Stimulated activated CD4-positive, alpha-beta T cell treated with anti-CD3 and anti-CD28 coated beads, Interleukin-4, amount 100 ng/mL, for 24 hours (primary cell): ENCODE results near the gene PRXL2A.
"Not testable (repeated sequence)": the region's sequence is repeated elsewhere in the genome, so short reads cannot be mapped to it uniquely, and the experiment has no call there.

Experiments used
- DNase-seq: peaks from one replicate; pipeline ENCODE4 v3.0.0-alpha.2; 2020

Gene PRXL2A

DNA sequence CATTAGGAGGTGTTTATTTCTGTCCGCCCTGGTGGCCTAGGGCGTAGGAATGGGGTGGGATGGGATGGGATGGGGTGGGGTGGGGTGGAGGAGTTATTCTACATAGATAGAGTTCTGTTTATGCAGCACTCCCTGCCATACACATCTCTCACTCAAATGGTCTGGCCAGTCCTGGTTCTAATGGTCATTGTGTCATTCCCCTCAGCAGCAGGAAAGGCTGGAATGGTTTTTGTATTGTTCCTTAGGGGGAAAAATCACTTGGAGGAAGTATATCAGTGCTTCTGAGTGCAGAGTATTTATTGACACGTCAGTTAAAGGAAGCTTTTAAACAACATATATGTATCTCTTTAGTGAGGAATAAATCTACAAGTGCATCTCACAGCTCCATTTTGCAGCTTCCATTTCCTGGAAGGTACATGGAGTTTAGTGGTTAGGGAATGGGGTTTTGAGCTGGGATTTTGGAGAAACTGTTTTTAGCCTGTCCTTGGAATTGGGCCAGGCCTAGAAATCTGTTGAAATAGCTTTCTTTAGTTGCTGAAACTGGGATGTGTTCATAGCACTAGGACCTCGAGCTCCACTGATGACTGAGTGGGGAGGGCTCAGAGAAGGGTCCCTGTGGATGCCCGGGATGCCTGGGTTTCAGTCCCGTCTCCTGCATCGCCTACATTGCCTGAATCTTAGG, 54.1 kb downstream of the PRXL2A start:
- no peak for DNase-seq

DNA sequence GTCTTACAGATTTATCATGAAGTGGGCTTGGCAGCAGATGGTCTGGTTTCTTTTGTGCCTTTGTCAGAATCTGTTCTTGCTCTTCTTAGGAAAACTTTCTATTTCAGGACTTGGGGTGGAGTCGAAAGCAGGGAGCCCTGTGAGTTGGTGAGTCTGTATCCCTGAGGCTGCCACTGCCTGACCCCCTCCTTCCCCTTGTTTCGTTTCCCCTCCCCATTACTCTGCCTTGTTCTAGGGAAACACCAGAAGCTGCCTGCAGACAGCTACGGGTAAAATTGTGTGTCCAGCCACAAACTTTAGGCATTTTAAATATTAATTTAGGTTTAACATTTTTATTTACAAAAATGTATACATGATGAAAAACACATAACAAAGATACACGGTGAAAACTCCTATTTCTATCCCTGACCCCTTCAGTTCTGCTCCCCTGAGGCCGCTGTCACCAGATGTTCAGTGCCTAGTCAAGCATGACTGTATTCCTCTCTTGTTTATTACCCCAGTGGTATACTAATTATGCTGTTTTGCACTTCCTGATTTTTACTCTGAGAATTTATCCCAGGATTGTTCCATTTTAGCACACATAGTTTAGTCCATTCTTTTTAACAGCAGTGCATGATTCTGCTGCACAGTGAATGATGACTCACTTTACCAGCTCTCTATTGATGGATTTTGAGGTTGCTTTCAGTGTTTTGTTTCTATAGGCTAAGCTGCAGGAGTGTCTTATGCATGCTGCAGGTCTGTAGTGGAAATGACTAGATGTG, 54.8 kb downstream of the PRXL2A start:
- no peak for DNase-seq

DNA sequence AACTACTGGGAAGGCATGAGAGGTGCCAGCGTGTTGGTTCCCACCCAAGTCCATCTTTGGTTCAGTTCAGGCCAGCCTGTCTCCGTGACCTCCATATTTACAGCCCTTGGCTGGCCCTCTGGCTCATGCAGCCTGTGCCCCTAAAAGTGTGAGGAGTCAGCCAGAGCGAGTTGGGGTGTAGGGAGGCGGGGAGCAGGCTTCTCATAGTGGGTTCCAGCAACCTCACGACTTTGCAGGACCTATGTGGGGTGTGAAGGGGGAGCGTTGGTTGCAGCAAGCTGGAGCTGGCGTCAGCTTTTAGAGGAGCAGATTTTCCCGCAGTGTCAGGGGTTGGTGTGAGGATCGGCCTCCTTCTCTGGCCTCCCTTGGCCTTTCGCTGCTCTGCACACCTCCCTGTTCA, 55.5 kb downstream of the PRXL2A start:
- DNase-seq: no peak

DNA sequence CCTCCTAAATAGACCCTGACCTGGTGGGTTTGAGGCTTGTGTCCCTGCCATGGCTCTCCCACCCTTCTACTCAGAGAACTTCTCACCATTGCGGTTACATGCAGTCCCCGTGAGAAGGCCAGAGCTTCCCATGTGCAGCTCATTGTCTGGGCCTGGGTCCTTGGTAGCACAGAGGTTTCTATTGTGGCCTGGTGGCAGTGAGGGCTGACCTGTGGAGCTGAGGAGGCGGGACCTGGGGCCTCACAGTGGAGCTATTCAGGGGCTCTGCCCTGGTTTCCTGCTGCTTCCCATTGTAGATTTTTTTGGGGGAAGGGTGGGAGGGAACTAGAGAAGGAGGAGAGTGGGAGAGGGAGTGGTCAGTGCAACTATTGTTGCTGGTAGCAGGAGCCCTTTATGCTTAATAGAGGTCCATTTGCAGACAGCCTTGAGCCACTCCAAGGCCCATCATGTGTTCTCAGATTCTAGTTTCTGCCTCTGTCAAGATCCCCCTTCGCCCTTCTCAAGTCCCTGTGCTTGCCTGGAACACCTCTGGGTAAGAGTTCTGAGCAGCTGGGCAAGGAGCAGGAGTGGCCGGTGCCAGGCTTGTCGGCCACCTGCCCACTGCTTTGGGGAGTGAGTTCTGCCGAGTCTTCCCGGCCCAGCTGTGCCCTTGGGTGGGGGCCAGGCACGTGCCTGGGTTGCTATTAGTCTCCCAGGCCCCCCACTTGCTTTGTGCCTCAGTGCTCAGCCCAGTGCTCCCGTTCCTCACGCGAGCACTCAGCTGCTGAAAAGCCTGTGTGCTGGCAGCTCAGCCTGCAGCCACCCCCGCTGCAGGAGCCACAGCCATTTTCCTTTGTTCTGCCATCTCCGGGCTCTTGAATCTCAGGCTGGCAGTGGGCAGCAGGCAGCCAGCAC, 56.5 kb downstream of the PRXL2A start:
- no peak for DNase-seq

DNA sequence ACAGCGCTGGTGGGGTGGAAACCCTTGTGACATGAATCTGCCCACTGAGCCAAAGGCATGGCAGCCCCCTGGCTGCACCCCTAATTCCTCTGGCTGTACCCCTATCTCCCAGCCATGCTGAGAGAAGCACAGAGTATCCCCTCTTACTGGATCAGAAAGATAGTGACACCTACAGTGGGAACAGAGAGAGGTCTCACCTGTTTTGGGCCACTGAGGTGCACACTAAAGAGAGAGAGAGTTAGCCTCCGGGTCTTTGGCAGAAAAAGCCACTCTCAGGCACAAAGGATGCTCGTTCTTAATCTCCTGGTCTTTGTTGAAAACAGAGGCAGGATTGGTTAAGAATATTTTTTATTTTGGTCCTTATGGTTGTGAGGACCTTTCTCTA, 57.1 kb downstream of the PRXL2A start:
- no peak for DNase-seq

DNA sequence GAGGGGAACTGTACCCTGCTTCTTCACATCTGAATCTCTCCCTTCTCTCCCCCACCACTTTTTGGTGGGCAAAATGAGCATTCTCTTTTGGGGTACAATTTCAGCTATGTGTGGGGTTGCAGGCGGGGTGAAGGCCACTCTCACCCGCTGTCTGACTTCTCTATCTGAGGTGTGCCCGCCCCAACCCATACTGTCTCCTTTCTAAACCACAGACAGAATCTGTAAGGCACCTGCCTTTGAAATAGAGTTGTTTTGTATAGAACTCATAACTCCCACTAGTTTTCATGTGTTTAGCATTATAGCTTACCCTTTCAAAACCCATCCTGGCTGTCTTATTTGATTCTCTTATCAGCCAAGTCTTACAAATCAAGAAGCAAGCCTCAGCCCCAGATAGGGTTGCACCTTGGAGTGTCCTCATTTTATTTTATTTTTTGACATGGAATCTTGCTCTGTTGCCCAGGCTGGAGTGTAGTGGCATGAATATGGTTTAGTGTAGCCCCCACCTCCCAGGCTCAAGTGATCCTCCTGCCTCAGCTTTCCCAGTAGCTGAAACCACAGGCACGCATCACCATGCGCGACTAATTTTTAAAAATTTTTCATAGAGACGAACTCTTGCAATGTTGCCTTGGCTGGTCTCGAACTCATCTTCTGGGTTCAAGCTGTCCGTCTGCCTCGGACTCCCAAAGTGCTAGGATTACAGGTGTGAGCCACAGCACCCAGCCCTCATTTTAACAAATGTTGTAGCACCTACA, 57.7 kb downstream of the PRXL2A start:
- peak; percentile 59 for DNase-seq

DNA sequence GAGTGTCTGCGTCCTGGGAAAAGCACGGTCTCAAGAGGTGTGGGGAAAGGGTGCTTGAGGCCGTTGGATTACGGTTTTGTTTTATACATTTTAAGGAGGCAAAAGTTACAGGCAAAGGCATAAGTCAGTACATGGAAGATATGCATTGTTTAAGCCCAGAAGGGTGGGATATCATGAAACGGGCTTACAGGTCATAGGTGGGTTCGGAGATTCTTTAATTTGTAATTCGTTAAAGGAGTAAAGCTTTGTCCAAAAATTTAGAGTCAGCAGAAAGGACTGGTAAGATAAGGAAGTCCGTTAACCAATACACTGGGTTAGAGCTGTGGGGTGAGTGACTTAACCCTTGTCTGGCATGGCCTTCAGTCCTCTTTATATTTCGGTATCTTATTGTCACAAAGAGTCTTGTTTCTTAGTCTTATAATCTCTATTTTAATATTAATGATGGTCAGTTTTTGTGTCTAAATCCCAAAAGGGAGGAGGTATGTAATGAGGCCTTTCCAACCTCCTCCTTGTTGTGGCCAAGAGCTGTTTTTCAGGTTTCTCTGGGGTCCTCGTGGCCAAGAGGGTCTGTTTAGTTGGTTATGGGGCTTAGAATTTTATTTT, 58.5 kb downstream of the PRXL2A start:
- no peak for DNase-seq

DNA sequence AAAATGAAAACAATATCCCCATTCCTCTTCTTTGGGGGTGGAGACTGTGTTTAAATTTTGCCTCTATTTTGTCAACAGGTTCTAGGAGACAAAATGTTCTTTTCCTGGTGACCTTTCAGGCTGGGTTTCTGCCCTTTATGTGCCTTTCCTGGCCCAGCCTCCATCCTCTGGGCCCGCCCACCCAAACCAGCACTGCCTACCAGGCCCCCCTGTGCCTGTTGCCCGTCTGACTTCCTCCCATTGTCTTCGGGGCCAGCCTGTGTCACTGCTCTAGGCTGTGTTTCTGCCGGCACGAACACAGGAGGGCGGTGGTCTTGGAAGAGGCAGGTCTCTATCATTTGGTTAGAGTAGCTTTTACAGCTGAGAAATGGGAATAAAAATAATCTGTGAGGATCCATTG, 59.7 kb downstream of the PRXL2A start:
- DNase-seq: peak; percentile 71

DNA sequence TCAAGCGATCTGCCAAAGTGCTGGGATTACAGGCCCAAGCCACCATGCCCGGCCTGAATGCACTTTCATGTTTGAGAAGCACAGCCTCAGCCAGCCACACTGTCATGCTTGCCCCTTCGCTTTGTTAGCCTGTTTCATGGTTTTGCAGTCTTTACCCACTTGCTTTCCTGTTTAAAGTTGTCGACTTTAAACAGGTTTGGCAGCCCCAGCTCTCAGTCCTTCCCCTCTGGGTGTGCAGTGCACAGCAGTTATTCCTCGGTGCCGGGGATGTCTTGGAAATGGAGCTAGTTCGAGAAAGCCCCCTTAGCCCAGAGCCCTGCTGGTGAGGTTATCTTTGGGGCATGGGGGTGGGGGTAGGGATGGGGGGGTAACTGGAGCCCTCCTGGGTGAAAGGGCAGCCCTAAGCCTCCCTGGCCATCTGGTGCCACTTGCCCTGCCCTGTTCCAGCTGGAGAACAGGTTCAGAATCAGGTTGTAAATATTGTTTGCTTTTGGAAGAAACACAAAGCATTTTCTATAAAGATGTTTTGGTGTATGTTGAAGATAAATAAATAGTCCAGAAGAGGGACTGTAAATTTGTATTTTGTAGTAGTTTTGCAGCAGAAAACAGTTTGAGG, 60.6 kb downstream of the PRXL2A start:
- DNase-seq: no peak

DNA sequence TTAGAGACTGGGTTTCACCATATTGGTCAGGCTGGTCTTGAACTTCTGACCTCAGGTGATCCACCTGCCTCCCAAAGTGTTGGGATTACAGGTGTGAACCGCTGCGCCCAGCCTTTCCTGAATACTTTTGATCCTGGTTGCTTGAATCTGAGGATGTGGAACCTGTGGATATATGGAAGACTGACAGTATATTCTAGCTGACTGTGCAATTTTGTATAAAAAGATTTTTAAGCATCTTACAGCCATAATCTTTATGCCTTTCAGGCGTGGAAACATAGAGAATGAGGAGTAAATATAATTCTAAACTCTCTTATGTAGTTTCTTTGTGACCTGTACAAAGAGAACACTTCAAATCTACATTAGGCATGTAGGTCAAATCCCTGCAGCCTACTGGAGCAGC, 61.9 kb downstream of the PRXL2A start:
- no peak for DNase-seq

DNA sequence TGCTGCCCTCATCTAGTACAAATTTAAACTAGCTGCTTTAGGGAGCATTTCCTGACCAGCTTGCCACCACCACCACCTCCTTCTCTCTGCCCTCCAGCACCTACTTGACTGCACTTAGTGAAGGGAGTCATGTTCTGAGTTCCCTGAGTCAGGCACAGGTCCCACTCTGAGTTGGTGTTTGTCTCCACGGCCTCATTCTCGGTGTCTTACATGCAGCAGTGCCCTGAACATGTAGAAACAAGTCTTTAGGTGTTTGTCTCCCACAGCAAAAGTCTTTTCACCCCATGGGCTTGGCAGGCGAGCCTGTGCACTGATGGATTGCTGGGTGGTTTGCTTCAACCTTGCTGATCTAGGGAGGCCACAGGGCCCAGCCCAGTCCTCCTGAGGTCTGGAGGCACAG, 62.6 kb downstream of the PRXL2A start:
- peak; percentile 63 for DNase-seq

DNA sequence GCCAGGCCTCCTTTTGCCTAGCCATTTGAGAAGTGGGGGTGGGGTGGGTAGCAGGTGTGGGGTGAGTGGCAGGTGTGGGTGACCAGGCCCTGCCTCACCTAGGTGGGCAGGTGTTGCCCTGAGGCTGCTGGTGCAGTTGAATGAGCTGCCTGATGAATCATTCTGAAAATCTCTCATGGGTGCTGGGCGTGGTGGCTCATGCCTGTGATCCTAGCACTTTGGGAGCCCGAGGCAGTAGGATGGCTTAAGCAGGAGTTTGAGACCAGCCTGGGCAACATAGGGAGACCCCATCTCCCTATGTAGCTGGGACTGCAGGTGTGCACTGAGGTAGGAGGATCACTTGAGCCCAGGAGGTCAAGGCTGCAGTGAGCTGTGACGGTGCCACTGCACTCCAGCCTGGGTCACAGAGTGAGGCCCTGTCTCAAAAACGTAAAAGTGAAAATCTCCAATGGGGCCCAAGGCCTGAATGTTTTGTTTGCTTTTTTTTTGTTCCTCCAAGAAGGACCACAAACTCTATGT, 63.4 kb downstream of the PRXL2A start:
- DNase-seq: peak; percentile 71

DNA sequence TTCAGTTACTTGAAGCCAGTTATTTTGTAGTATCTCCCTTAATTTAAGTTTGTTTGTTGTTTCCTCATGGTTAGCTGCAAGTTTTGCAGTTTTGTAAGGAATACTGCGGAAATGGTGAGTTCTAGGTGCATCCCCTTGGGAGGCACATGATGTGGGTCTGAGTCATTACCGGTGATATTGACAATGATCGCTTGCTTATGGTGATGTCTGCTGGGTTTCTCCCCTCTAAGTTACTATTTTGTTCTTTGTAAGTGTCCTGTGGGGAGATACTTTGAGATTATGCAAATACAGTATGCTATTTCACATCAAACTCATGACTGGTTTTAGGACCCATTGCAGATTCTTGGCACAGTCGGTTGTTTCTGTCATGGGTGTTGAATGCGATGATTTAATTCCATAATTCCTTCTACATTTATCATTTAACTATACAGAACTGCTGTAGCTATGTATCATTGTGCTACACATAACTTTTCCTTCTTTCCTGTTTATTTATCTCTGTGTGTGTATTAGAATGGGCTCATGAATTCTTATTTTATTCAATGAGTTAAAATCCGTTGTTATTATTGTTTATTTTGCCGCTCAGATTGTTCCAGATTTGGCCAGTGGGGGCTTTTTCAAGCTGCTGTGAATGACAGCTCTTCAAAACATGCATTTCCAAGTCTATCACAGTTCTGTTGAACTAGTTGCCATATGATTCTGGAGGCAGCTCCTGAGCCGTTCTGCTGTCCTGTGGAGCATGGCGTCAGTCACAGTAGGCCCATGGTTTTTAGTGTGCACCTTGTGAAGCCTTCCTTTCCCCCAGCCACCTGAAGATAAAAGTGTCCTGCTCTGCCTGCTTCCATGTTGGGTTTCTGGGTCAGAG, 64.1 kb downstream of the PRXL2A start:
- peak; percentile 68 for DNase-seq

DNA sequence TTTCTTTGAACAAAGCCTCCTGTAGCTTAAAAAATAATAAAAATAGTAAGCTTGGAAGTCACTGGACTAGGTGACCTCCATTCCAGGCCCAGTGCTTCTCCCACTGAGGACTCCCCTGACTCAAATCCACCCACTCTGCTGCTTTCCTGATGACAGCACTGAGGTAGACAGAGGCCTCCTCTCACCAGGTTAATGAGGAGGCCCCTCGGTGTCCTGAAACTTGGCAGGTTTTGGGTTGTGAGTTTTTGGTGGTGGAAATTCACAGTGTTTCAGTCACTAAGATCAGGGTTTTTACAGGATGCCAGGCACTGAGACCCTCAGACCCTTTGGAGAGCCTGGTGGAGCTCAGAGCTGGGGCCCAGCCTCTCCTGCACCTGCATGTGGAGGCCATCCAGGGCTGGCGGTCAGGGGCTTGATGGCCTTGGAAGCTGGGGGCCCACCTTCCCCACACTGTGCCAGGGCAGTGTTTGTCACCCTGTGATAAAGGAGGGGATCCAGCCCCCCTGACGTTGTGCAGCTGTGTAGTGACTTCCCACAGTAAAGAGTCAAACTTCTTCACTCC, 64.8 kb downstream of the PRXL2A start:
- no peak for DNase-seq

DNA sequence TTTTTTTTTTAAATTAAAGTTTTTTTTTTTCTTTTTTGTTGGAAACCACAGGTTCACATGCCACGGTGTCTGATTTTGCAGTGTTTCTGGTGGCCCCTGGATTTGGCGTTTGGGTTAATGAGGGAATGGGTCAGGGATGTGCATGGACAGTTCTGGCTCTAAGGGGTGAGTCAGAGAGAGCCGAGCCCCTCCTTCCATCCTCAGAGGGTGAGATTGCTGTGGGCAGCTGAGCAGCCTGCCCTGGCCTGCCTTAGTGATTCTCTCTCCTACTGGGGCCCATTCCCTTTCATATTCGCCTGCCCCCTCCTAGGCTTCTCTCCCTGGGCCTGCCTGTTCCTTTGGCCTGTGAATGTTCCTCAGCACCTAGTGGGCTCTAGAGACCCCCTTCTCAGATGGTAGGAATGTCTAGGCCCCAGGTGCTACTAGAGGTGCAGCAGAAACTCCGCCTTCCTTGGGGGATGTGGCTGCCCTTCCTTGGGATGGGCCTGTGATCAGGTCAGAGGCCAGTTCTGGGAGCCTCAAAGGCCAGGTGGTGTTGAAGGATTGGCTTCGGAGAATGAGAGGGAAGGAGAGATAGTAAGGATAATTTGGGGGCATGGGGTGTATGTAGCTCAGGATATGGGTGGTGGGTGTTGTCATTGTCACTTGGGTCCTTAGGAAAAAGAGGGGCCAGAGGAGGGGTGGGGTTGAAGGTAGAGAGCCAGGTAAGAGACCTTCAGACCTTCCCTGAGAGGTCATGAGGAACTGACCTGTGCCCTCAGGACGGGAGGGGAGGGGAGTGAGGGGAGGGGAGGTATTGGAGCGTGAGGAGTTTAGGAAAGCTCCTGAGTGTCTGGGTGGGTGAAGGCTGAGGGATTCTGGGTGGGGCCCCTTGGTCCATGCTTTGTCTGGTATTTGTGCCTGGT, 65.6 kb downstream of the PRXL2A start:
- DNase-seq: no peak

DNA sequence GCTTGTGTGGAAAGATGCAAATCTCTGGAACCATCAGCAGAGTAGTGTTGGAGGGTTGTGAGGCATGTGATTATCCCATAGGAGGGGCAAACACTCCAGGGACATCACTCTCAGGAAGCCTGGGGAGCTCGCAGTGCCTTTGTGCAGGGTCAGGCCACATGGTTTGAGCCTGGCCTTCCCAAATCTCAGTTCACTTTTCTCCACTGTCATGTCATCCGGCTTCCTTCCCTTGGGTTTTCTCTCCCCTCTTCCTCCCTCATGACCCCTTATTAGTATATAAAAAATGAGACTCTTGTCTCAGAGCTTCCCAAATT, 66.2 kb downstream of the PRXL2A start:
- DNase-seq: no peak

DNA sequence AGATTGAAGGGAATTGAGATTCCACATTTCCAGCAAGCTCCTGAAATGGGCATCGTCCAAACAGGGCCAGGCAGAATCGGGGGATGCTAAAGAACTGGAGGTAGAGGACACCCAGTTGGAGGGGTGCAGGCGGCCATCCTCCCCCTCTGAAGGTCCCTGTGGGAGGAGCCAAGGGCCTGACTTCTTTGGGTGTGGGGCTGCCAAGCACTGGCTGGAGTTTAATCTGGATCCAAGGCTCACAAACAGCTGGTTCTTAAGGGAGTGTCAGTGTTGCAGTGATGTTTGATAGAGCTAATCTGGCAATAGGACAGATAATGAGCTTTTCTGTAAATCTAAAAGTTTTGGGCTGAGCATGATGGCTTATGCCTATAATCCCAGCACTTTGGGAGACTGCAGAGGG, 66.6 kb downstream of the PRXL2A start:
- no peak for DNase-seq

DNA sequence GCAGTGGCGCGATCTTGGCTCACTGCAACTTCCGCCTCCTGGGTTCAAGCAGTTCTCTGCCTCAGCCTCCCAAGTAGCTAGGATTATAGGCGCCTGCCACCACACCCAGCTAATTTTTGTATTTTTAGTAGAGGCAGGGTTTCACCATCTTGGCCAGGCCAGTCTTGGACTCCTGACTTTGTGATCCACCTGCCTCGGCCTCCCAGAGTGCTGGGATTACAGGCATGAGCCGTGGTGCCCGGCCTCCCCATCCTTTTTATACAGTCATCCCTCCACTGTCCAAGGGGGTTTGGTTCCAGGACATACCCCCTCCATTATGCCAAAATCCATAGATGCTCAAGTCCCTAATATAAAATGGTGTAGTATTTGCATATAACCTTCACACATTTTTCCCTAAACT, 67.3 kb downstream of the PRXL2A start:
- not testable (repeated sequence) for DNase-seq

DNA sequence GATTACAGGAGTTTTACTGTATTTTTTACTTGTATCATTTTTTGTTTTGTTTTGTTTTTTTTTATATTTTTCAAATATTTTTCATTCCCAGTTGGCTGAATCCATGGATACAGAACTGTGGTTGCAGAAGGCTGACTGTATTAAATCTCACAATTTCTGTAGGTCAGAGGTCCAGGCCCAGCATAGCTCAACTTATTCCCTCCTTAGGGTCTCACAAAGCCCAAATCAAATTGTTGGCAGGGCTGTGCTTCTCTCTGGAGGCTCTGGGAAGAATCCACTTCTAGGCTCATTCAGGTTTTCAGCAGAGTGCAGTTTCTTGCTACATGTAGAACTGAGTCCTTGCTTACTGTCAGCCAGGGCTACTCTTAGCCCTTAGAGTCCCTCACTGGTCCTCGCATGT, 68.3 kb downstream of the PRXL2A start:
- no peak for DNase-seq

DNA sequence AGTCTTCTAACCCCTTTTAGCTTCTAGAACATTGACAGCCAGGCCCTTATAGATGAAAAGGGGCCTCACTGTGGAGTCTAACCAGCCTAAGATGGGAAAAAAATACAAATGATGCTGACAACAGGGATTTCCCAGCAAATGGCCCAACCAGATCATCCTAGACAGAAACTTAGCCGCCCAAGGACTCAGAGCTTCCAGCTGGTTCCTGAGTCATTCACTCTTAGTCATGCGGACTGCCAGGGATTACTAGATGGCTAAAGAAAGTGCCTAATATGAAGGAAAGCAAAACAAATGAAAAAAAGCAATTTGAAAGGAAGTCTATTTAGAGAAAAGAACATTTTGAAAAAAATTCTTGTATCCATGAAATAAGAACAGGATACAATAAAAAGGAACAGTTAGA, 69.5 kb downstream of the PRXL2A start:
- no peak for DNase-seq
